Skeletal muscle tissue (tissue), 4 donors: Measurements from ENCODE around the gene MRPS31. TPM values are rescaled to one million over a fixed set of nuclear protein-coding genes. Genes with fewer than 3 reads are reported as not detected.

ENCODE experiments used
- H3K27ac ChIP-seq: one replicate; pipeline ENCODE4 v1.7.0; 2013; ENCODE audit warnings: mild to moderate bottlenecking, low read depth, low read length, inconsistent platforms
- H3K27me3 ChIP-seq, 3 donors: one replicate each; pipeline ENCODE4 v1.7.0; 2013; ENCODE audit warnings: low read length in 3 of 3; ENCODE audit not compliant: control insufficient read depth in 3 of 3, insufficient read depth in 3 of 3
- H3K36me3 ChIP-seq, 3 donors: one replicate each; pipeline ENCODE4 v1.7.0; 2013; ENCODE audit warnings: low read length in 3 of 3; ENCODE audit not compliant: control insufficient read depth in 3 of 3, insufficient read depth in 3 of 3
- H3K4me1 ChIP-seq, 3 donors: one replicate each; pipeline ENCODE4 v1.7.0; 2013; ENCODE audit warnings: low read length in 3 of 3, mild to moderate bottlenecking in 3 of 3; ENCODE audit not compliant: control insufficient read depth in 3 of 3, insufficient read depth in 3 of 3
- H3K4me3 ChIP-seq, 3 donors: one replicate each; pipeline ENCODE4 v1.7.0; 2013; ENCODE audit warnings: low read length in 3 of 3
- H3K9ac ChIP-seq, 3 donors: one replicate each; pipeline ENCODE4 v1.7.0; 2013; ENCODE audit warnings: low read length in 3 of 3, mild to moderate bottlenecking in 3 of 3, moderate library complexity in 2 of 3, low read depth in 1 of 3
- H3K9me3 ChIP-seq, 3 donors: one replicate each; pipeline ENCODE4 v1.7.0; 2013; ENCODE audit warnings: low read length in 3 of 3; ENCODE audit not compliant: control insufficient read depth in 3 of 3
- total RNA-seq: library from RNA; depleted of rRNA; stranded (reverse); fragments of >200 nt; gene quantifications from one replicate; pipeline ENCODE4 v1.2.3, GENCODE V29; 2014
- donor health status: Osteomylitis.

MRPS31 gene
- 22.4 TPM for total RNA-seq

- no peaks in the 10 kb centered on the region for H3K27me3 ChIP-seq
- H3K4me3 ChIP-seq: peak within 1 kb of the TSS; percentile 97 to 100 (median 98)
- H3K27ac ChIP-seq: peak within 1 kb of the TSS; percentile 81
- H3K36me3 ChIP-seq: peaks cover 0 to 6% (median 0%) of the 10 kb centered on the region in 3 donors
- peak within 1 kb of the TSS; percentile 96 to 99 (median 97) for H3K9ac ChIP-seq
- peaks cover 6 to 11% (median 11%) of the 10 kb centered on the region in 3 donors for H3K4me1 ChIP-seq
- H3K9me3 ChIP-seq: no peaks in the 10 kb centered on the region
These were observed at the start of gene MRPS31 for GRCh38 chr13:40770934-40771618. Gene MRPS31 (minus strand): TSS chr13:40771190. CDS start chr13:40771136, 54 bp downstream.

- Histone ChIP-seq H3K4me1 (no peaks in the 10 kb centered on the region), H3K4me3 (no peak overlapping the region), H3K36me3 (no peaks in the 10 kb centered on the region), H3K27me3 (no peaks in the 10 kb centered on the region), H3K27ac (no peak overlapping the region), H3K9me3 (no peaks in the 10 kb centered on the region), H3K9ac (no peak overlapping the region)
These were observed 48.9 kb upstream of the MRPS31 start for GRCh38 chr13:40819797-40820315.

GRCh38 chr13:40818926-40819325 lies 47.9 kb upstream of the MRPS31 start:
- Histone ChIP-seq H3K27me3 (no peaks in the 10 kb centered on the region), H3K4me1 (no peaks in the 10 kb centered on the region), H3K9me3 (no peaks in the 10 kb centered on the region), H3K36me3 (no peaks in the 10 kb centered on the region), H3K9ac (no peak overlapping the region), H3K27ac (no peak overlapping the region), H3K4me3 (no peak overlapping the region)

GRCh38 chr13:40814803-40815202 lies 43.8 kb upstream of the MRPS31 start:
- no peak overlapping the region for H3K27ac ChIP-seq
- H3K36me3 ChIP-seq: peaks cover 3 to 10% (median 8%) of the 10 kb centered on the region in 3 donors
- no peaks in the 10 kb centered on the region for H3K9me3 ChIP-seq
- no peaks in the 10 kb centered on the region for H3K27me3 ChIP-seq
- H3K9ac ChIP-seq: no peak overlapping the region
- H3K4me3 ChIP-seq: no peak overlapping the region
- H3K4me1 ChIP-seq: no peaks in the 10 kb centered on the region

DNA sequence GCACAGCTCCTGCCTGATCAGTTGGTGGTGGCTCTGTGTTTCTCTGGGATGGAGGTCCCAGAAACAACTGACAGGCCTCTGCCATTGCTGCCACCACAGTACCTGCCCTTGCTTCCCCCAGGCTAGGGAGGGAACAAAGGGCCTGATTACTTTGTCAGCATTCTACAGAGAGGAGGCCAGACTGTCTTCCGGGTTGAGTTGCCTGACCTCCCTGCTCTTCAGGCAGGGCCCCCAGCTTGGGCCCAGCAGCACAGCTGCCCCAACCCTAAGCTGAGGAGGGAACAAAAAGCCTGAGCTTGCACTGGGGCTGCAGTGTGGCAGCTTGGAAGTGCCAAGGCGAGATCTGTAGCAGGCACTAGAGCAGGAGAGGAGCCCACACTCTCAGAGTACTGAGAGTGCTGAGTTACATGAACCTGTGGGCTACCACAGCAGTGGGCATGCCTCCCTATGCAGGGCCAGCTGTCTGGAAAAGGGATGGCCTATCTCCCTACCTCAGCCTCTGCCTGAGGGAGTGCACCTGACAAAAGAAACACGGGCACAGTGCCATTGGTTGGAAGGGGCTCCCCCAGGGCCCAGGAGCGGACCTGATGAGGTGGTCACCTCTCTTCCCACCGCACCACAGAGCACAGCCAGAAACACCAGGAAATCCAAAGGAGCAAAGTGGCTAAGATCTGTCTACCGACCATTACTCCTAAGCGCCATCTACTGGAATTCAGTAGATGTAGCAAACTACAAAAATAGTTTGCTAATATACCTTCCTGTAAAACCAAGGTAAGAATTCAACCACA lies 42.9 kb upstream of the MRPS31 start:
- peaks cover 3 to 17% (median 16%) of the 10 kb centered on the region in 3 donors for H3K36me3 ChIP-seq

GRCh38 chr13:40812724-40813445 lies 41.9 kb upstream of the MRPS31 start:
- Histone ChIP-seq H3K9ac (no peak overlapping the region), H3K4me3 (no peak overlapping the region), H3K4me1 (no peaks in the 10 kb centered on the region), H3K27me3 (no peaks in the 10 kb centered on the region), H3K9me3 (no peaks in the 10 kb centered on the region), H3K27ac (no peak overlapping the region), H3K36me3 (peaks cover 3 to 17% (median 16%) of the 10 kb centered on the region in 3 donors)

More for the DNA sequence above, 42.9 kb upstream of the MRPS31 start:
- no peak overlapping the region for H3K27ac ChIP-seq
- no peak overlapping the region for H3K4me3 ChIP-seq
- H3K4me1 ChIP-seq: no peaks in the 10 kb centered on the region
- H3K27me3 ChIP-seq: no peaks in the 10 kb centered on the region
- H3K9me3 ChIP-seq: no peaks in the 10 kb centered on the region
- no peak overlapping the region for H3K9ac ChIP-seq

GRCh38 chr13:40812102-40812501 lies 41.1 kb upstream of the MRPS31 start:
- H3K9me3 ChIP-seq: no peaks in the 10 kb centered on the region
- H3K4me1 ChIP-seq: no peaks in the 10 kb centered on the region
- H3K9ac ChIP-seq: no peak overlapping the region
- H3K27me3 ChIP-seq: no peaks in the 10 kb centered on the region
- peaks cover 3 to 20% (median 16%) of the 10 kb centered on the region in 3 donors for H3K36me3 ChIP-seq
- H3K4me3 ChIP-seq: no peak overlapping the region
- no peak overlapping the region for H3K27ac ChIP-seq

- Histone ChIP-seq H3K4me3 (no peak overlapping the region), H3K4me1 (no peaks in the 10 kb centered on the region), H3K27ac (no peak overlapping the region), H3K27me3 (no peaks in the 10 kb centered on the region), H3K9me3 (no peaks in the 10 kb centered on the region), H3K36me3 (peaks cover 5 to 26% (median 22%) of the 10 kb centered on the region in 3 donors), H3K9ac (no peak overlapping the region)
These were observed 38.5 kb upstream of the MRPS31 start for GRCh38 chr13:40809471-40809870.

DNA sequence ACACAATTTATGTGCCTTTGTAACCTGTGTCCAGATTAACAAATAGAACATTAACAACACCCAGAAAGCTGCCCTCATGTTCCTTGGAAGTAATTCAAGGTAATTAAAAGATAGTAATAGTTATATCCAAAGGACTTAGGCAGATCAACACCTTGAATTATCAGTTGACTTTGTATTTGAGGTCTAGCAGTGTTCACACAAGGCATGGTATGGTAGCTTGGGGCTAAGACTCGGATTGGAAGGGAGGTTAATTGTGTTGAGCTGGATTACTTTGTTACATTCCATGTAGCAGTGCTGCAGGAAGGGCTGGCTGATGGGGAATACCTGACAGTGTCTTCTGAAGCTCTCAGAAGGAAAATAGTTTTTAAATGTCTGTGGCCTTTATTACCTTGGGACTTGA lies 35.3 kb upstream of the MRPS31 start:
- no peak overlapping the region for H3K4me3 ChIP-seq
- no peaks in the 10 kb centered on the region for H3K27me3 ChIP-seq
- no peak overlapping the region for H3K27ac ChIP-seq
- H3K4me1 ChIP-seq: no peaks in the 10 kb centered on the region
- no peaks in the 10 kb centered on the region for H3K9me3 ChIP-seq
- H3K36me3 ChIP-seq: peaks cover 15 to 26% (median 17%) of the 10 kb centered on the region in 3 donors
- no peak overlapping the region for H3K9ac ChIP-seq
